CD4-positive, alpha-beta T cell treated with Interleukin-21 for 1 hour (primary cell): Measurements from ENCODE around the gene WDFY3.
"Not testable (repeated sequence)": the region's sequence is repeated elsewhere in the genome, so short reads cannot be mapped to it uniquely, and the experiment has no call there.

Source experiments
- DNase-seq: peaks from one replicate; pipeline ENCODE4 v3.0.0-alpha.2; 2020

Gene WDFY3

DNA sequence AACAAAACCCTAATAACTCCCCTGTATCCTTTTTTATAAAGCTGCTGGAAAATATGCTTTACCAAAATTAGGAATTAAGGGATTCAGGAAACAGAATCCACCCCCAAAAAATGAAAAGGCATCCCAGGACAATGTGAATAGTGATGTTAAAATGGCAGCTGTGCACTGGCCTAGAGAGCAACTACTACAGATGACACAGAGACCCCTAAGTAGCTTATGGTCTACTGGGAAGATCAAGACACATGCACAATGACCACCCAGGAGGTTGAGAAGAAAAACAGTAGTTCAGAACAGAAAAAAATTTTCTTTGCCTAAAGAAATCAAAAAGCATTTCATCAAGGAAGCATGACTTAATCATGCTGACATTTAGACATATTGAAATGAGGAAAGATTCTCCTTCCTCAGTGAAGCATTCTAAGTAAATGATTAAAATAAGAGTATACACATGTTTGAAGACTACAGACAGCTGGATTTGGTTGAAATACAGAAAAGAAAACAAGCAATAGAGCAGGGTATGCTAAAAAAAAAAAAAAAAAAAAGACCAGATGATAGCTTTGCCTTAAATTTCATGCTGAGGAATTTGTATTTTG, 117.3 kb downstream of the WDFY3 start:
- no peak for DNase-seq

DNA sequence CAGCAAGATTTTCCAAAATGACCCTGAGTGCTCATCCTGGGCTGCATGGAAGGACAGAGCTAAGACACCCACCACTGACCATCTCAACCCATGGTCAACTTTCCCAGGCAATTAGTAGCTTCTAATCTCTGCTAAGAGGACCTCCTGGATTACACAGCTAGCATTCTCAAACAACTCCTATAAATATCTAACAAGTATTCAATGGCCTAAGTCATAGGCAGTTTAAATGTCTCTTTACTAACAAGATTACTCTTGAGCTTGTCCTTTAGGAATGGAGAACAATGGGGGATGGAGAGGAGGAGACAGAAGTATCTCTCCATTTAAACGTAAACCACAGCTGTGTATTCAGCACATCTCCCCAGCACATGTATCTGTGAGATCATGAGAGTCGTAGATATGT, 118.1 kb downstream of the WDFY3 start:
- DNase-seq: no peak

DNA sequence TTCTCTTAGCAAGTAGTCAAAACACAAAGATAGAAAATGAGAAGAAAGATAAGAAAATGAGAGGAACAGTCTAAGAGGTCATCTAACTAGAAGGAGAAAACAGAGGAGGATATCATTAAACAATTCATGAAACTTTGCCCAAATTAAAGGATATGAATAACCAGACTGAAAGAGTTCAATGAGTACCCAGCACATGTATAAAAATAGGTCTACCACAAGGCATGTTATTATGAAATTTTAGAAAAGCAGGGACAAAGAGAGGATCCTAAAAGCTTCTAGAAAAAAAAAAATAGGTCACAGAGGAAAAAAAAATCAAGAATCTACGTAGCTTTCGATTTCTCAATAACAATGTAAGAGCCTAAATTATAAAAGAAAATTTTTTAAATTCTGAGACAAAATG, 118.5 kb downstream of the WDFY3 start:
- DNase-seq: no peak

DNA sequence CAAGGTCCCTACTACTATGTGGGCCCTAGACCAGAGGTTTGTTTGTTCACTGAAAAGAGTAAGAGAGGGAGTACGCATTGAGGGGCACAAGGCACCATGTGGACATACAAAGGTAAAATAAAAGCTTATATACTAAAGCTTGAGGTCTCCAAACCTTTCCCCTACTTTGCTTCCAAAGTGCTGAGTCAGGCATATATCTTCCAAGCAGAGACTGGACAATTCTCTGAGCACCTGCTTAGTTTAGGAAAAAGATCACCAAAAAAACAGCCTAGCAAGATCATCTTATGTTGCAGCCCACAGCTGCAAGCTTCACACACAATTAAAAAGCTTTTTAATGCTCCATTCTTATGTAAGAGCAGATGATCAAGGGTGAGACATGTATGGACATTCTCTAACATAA, 119.5 kb downstream of the WDFY3 start:
- no peak for DNase-seq

DNA sequence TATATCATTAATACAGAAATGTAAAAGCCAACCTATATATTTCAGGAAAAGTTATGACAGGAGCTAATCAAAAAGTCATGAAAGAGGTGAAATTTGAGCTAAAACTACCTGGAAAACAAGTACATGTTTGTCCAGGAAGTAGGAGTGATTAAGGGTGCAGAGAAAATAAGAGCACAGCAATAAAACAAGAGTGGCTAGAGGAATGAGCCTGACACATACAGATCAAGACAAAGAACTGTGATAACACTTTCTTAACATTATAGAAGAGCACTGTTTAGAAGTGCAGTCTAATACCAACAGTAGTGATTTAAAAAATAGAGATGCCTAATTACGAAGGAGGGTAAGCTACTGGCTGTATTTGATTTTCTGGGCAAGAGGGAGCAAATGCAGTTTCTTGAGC, 125.1 kb downstream of the WDFY3 start:
- no peak for DNase-seq

DNA sequence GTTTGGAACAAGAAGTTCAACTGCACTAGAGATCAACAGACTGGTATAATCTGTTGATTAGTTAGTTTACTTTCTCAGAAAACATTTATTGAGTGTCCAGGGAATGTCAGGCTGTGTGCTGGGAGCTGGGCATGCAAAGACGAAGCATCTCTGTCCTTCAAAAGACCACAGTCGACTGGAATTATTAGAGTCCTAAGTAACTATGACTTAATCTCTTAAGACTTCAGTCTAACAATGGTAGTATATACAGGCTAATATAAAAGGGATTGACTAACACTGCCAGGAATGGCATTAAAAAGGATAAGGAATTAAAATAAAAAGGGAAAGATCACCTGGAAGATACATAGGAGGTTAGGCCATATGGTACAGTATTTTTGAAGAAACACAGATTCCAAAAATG, 128.7 kb downstream of the WDFY3 start:
- no peak for DNase-seq

DNA sequence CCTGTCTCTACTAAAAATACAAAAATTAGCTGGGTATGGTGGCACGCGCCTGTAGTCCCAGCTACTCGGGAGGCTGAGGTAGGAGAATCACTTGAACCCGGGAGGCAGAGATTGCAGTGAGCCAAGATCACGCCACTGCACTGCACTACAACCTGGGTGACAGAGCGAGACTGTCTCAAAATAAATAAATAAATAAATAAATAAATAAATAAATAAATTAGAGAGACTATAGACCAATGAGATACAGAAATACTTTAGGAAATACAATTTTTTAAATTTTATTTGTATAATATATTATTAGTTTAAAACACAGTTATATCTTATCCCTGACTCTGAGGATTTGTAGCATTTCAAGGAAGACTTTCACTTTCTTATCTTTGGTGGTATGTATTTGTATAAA, 136.9 kb downstream of the WDFY3 start:
- not testable (repeated sequence) for DNase-seq

DNA sequence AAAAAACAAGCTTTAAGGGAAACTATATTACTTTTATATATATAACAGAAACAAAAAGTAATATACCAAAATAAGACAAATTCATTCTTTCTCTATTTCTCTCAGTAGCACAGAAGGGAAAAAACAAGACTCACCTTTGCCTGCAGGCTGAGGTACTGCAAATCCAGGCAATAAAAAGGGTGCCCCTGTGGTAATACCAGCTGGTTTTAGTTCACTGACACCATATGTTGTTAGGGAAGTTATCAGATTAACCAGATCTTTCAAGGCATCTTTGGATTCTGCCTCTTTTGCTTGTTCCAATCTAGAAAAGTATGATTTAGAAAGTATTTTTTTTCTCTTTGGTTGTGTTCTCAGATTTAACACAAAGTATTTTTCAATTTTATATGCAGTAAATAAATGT, 139.8 kb downstream of the WDFY3 start:
- no peak for DNase-seq

DNA sequence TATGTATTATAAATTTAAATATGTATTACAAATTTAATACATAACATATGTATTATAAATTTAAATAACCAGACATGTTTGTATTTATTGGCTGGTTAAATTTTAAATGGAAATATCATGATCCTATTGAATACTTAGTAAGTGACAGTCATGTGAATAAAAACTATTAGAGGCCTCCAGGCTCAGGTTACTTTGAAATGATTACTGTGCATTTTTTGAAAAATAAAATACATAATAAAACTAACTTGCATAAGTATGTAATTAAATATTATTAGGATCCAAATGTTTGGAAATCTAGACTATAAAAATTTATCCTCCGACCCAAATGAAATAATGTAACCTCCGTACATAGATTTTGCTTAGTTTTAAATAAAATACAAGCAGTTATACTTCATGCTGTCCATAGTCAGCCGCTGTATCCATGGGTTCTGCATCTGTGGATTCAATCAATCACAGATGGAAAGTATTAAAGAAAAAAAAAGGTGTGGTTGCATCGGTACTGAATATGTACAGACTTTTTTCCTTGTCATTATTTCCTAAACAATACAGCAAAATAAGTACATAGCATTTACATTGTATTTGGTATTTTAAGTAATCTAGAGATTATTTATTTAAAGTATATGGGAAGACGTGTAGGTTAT, 140.7 kb downstream of the WDFY3 start:
- no peak for DNase-seq

DNA sequence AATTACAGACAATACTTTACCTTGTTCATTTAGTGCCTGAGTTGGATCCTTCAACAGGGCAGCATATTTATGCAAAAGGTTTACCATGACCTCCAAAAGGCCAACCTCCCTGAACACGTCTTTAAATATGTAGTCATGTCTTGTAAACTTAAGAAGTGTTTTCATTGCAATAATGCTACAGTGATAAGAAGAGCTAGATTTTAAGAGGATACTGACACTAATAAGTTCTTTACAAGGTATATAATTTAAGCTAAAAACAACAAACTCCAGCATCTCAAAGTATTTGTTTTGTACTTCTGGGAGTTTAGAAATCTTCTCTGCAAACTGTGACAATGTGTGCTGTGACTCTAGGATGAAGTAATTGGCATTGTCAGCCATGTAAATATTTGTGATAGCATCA, 145.4 kb downstream of the WDFY3 start:
- no peak for DNase-seq

DNA sequence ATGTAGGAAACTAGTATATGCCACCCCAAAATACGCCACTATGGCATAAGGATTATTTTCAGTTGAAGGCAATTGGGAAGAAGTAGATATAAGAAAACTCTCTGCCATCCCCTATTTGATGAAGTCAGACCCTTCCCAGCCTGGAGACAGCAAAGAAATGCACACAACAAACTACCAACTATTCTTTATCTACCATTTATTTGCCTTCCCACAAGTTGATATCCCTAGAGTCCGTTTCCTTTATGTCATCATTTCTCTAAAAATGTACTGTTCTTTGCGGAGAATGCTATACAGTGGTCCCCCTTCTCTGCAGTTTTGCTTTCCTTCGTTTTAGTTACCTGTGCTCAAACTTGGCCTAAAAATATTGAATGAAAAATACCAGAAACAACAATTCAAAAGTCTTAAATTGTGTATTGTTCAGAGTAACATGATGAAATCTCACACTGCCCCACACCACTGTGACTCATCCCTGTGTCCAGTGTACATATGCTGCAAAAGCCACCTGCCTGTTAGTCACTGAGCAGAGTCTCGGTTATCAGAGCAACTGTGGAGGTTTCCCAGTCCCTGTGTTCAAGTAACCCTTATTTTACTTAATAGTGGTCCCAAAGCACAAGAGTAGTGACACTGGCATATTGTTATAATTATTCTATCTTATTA, 152.3 kb downstream of the WDFY3 start:
- DNase-seq: no peak

DNA sequence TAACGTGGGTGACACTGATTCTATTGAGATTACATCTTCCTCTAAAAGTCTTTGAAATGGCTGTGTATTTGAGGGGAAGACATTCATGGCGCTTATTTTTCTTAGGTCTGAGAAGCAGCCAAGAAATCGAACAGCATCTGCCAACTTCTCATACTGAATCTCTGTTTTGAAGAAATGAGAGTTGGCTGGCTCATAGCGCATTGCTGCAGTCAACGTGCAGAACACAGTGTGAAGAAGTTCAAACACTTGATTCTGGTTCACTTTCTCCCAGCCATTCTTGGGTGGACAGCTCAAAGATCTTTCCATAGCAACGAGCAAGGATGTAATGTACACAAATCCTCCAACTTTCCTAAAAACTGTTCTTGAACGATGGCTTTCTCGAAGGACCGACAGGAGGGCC, 156.5 kb downstream of the WDFY3 start:
- no peak for DNase-seq

DNA sequence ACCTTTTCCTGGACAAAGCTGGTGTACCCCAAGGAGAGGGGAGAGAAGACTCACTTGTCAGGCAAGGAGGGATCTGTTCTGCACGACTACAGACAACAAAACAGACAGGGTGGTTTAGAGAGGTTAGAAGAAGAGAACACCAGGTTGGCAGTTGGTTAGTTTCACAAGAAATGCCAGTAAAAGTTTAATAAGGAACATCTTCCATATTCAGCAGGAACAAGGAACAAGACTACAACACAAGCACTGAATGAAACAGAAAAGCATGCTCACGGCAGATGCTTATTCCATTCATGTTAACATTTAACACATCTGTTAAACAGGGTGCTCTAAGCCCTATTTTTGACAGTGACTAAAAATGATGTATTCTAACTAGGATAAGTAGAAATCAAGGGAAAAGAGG, 158.2 kb downstream of the WDFY3 start:
- DNase-seq: no peak

DNA sequence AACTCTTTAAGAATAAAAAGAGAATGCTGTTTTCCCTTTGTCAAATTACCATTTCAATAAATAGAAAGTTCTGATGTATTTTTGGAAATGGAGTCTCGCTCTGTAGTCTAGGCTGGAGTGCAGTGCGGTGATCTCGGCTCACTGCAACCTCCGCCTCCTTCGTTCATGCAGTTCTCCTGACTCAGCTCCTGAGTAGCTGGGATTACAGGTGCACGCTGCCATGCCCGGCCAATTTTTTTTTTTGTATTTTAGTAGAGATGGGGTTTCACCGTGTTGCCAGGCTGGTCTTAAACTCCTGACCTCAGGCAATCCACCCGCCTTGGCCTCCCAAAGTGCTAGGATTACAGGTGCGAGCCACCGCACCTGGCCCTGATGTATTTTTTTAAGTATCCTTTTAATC, 159.9 kb downstream of the WDFY3 start:
- not testable (repeated sequence) for DNase-seq

DNA sequence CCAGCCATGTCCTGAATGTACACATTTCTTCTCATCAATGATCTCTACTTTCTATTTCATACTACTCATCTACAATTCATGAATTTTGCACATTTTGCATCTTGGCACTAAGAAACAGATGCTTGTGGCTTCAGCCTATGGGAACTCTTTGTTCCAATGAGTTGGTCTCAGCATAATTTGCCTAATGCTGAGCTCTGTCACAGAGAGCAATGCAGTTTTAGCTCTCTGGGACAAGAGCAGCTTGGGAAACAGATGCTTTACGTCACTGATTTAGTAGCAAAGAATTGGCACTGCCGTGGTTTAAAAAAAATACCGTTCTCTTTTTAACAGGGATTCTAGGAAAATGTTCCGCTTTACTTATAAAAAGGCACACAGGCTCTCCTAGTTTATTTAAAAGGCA, 162.4 kb downstream of the WDFY3 start:
- no peak for DNase-seq

DNA sequence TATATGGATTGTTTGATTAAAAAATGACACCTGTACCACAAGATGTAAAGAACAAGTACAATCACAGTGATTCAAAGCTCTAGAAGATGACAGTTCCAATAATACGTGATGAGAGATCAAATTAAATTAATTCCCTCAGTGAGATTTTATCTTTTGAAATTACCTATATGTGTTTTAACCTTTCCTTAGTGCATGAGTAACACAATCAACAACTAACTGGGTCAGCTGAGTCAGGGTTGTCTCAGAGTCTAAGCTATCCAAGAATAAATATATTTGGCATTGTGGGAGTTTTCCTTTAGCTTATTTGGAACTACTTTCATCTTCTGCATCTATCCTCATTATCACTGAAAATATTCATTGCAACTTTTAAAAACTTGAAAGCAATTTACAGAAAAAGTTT, 162.8 kb downstream of the WDFY3 start:
- DNase-seq: no peak

DNA sequence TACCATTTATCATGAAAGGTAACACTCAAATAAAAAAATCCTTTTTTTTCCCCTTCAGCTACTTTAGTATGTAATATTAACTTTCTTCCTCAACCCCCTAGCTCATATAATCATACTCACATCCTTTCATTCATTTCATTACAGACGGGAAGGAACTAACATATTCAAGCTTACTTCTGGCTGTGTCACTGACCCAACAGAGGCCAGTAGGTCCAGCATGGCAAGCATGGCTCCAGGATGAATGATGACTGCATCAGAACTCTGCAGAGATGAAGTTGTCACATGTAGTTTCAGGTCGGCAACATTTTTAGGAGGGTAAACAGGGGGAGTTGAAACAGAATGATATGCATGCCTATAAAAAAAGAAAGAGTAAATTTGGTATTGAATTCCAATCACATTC, 163.4 kb downstream of the WDFY3 start:
- DNase-seq: no peak

DNA sequence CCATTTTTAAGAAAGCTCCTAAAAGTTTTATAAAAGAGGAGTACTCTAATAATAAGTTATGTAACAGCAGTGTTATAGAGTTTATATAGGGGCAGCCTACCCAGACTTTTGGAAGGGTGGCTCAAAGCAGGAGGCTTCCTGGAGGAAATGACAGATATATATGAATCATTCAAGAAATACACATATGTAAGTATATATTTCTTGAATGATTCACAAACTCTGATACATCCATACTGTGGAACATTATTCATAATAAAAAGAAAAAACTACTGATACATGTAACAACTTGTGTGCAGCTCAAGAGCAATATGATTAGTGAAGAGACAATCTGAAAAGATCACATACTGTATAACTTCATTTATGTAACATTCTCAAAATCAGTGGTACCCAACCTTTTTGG, 166.2 kb downstream of the WDFY3 start:
- no peak for DNase-seq

DNA sequence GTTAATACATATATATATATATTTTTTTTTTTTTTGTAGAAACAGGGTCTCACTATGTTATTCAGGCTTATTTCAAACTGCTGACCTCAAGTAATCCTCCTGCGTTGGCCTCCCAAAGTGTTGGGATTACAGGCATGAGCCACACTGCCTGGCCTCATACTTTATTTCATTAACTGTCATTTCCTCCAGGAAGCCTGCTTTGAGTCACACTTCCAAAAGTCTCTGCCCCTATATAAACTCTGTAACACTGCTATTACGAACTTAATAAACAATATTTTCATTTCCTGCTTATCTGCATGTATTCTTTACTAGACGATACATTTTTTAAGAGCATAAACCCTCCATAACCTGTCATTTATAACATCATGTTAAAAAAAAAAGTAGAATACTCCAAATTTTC, 167.2 kb downstream of the WDFY3 start:
- DNase-seq: no peak

DNA sequence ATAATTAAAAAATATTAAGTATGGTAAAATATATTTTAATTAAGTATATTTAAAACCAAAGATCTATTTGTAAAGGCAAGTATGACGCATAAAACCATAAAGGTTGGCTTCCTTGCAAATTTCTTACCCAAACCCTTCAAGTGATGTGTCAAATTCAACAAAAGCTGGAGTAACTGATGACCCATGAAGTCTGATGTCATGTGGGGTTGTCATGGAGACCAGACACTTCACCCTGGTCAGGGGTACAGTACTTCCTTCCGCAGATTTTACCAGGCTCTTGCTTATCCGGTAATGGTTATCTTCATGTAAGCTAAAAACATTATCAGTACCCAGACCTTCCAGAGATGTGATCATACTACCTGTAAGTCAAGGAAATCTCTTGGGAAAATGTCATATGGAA, 170.1 kb downstream of the WDFY3 start:
- DNase-seq: no peak

DNA sequence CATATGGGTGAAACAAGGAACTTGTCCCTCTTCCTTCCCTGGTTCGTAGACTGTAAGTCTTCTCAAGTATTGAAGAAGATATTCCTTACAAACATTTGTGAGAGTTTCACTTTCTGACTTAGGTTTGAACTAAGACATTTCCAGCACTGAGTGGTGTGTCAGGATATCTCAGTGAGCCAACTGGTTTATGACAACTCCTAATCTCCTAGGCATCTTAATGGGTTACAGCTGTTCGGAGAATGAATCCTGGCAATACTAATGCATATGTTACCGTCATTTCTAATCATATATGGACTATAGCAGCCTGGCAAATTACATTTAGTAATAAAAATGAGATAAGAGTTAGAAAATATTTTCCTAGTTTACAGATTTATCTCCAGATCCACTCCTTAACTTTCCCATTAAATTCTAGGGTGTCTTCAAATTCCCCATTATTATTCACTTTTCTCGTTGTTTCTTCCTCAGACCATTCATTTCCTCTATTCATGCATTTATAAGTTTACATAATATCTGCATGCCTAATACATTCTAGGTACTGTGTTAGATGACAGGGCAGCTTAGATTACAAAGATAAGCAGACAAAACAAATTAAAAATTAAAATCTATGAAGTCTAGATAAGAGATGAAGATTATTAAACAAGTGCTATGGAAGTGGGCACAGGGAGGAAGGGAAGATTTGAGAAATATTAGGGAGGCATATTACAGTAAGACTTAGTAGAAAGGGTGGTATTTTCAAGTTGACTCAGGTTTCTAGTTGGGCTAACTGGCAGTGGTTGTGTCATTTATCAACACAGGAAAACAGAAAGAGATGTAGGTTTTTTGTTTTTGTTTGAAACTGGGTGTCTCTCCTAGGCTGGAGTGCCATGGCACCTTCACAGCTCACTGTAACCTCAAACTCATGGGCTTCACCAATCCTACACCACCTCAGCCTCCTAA, 173.9 kb downstream of the WDFY3 start:
- DNase-seq: no peak

DNA sequence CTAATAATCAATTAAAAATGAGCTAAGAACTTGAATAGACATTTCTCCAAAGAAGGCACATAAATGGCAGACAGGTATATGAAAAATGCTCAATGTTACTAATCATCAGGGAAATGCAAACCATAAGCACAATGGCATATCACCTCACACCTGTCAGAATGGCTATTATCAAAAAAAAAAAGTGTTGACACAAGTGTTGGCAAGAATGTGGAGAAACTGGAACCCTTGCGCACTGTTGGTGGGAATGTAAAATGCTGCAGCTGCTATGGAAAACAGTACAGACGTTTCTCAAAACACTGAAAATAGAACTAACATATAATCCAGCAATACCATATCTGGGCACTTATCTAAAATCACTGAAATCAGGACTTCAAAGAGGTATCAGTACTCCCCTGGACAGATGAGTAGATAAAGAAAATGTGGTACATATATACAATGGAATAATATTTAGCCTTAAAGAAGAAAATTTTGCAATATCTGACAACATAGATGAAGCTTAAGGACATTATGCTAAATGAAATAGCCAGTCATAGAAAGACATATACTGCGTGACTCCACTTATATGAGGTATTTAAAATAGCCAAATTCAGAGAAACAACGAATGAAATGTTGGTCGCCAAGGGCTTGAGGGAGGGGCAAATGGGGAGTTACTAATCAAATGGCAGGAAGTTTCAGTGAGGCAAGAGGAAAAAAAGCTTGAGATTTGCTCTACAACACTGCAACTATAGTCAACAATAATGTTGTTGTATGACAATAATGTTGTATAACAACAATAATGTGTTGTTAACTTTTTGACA, 175.5 kb downstream of the WDFY3 start:
- no peak for DNase-seq

DNA sequence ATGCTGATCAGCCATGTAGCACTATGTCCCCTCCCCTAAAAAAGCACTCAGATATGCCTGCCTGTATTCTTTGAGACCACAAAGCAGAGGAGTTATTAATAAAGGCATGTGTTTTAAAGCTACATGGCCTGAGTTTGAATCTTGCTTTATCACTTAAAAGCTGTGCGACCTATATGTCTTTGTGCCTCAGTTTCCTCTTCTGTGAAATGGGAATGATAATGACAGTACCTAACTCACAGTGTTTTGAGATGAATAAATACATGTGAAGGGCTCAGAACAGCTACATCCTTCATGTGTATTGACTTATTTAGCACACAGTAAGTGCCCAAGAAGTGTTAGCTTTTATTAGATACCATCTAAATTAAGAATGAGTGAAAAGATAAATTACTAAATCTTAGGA, 180.0 kb downstream of the WDFY3 start:
- no peak for DNase-seq
